ENCODE data around the gene VPS16.

VPS16 gene

GRCh38 chr20:2899243-2899642, 58.7 kb downstream of the VPS16 start:
- DNase-seq (ENCODE audit: low read depth in 2 of 2) = no peak

GRCh38 chr20:2900845-2901592, 60.5 kb downstream of the VPS16 start:
- no peak for DNase-seq (ENCODE audit: low read depth in 2 of 2)

GRCh38 chr20:2902291-2902690, 61.7 kb downstream of the VPS16 start:
- DNase-seq (ENCODE audit: low read depth in 2 of 2) = no peak

GRCh38 chr20:2902818-2903217, 62.3 kb downstream of the VPS16 start:
- no peak for DNase-seq (ENCODE audit: low read depth in 2 of 2)

GRCh38 chr20:2903686-2904085, 63.1 kb downstream of the VPS16 start:
- DNase-seq (ENCODE audit: low read depth in 2 of 2) = no peak

GRCh38 chr20:2907519-2907918, 67.0 kb downstream of the VPS16 start:
- DNase-seq (ENCODE audit: low read depth in 2 of 2) = no peak

- DNase-seq (ENCODE audit: low read depth in 2 of 2) = no peak
Measured at GRCh38 chr20:2909953-2910352, 69.4 kb downstream of the VPS16 start.

- DNase-seq (ENCODE audit: low read depth in 2 of 2) = no peak
Measured at GRCh38 chr20:2911200-2911599, 70.7 kb downstream of the VPS16 start.

GRCh38 chr20:2914160-2914559, 73.6 kb downstream of the VPS16 start:
- no peak for DNase-seq (ENCODE audit: low read depth in 2 of 2)
